Stimulated activated CD8-positive, alpha-beta memory T cell treated with anti-CD3 and anti-CD28 coated beads, Interleukin-15, amount 100 ng/mL, for 4 hours (primary cell): ENCODE results near the gene SULT1C4.
"Not testable (repeated sequence)": the region's sequence is repeated elsewhere in the genome, so short reads cannot be mapped to it uniquely, and the experiment has no call there.

Experiments
- DNase-seq, 2 donors: peaks; one replicate each; pipeline ENCODE4 v3.0.0-alpha.2; 2020; ENCODE audit warnings: low read depth in 2 of 2

SULT1C4 gene

GRCh38 chr2:108377815-108378630 is at the start of gene SULT1C4:
TSS of gene SULT1C4 (plus strand) at chr2:108377954. CDS start at chr2:108378338, 384 bp downstream.
- DNase-seq = no peak

DNA sequence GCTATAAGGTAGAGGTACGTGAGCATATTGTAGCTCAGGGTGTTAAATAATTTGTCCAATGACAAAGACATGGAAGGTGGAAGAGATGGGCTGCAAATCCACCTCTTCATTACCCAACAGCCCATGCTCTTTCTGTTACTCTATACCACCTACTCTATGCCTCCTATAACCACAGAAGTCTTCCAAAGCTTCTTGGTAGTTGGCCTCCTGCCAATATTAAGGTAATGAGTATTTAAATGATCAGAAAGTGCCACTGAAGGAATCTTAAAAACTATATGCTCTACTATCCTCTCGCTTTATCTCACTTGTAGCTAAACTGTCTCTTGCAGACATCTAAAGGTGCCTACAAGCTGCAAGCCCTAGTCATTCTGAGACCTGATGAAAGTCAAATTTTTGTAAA is 48.0 kb upstream of the SULT1C4 start:
- DNase-seq = no peak

DNA sequence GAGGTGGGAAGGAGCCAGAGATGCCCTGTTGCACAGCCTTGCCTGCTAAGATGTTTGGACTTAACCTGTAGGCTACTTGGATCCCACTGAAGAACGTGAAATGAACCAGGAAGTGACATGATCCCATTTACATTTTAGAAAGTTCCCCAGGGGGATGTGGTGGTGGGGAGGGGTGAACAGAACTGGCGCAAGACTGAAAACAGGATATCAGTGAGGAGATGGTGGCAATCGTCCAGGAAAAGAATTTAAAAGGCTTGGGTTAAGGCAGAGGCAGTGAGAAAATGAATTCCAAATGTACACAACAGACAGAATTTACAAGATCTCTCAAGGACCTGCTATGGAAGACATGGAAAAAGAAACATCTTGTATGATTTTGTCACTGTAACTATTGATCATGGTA is 46.8 kb upstream of the SULT1C4 start:
- DNase-seq = no peak

- DNase-seq = no peak
Observed at GRCh38 chr2:108345951-108346350, 31.8 kb upstream of the SULT1C4 start.

DNA sequence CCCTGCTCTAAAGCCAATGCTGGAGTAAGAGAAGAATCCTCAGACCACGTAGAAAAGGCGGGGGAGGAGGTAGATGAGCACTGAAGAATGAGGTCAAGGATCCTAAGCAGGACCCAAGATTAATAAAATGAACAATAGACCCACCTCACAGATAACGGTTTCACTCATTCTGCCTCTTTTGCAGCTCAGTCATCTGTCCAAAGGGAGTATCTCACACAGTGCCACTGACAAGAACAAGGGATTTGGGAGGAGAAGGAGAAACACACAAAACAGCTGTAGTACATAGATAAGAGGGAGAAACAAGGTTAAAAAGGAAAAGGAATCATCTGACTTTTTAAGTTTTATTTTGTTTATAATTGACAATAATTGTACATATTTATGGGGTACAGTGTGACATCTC is 30.9 kb upstream of the SULT1C4 start:
- DNase-seq = no peak

DNA sequence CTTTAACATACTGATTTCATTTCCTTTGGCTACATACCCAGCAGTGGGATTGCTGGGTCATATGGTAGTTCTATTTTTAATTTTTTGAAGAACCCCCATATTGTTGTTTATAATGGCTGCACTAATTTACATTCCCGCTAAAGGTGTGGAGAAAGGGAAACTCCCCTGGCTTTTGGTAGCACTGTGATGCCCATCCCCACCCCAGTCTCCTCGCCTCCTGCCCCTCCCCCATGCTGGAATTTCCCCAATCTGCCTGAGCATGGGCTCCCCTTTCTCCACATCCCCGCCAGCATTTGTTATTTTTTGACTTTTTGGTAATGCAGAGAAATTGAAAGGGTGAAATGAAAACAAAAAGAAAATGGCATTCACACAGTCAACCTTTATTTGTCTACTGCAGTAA is 30.0 kb upstream of the SULT1C4 start:
- DNase-seq = no peak

DNA sequence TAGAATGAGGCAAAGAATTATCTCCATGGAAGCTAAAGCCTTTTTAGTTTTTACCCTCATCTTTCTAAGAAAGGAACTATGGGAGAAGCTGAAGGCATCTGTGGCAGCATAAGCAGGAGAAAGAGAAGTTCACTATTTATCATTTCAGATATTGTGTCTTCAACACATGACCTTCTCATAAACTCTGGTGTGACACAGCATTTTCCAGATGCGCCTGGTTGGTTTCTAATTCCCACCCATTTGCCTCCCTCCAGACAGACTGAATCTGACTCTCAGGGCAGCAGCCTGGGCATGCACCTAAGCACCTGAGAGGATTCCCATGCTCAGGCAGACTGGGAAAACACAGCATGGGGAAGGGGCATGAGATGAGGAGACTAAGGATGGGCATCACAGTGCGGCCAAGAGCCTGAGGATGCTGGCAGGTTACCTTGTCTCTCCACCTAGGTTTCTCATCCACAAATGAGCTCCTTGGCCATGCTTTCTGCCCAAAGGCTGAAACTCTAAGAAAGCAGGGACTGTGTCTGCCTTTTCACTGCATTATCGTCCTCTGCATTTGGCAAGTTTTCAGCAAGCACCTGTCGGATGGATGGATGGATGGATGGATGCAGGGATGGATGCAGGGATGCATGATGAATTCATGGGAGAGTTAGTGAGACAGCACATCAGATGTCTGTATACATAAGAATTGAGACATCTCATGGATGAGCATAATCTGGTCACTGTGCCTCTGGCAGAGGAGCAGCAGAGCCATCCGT is 28.8 kb upstream of the SULT1C4 start:
- no peak for DNase-seq

DNA sequence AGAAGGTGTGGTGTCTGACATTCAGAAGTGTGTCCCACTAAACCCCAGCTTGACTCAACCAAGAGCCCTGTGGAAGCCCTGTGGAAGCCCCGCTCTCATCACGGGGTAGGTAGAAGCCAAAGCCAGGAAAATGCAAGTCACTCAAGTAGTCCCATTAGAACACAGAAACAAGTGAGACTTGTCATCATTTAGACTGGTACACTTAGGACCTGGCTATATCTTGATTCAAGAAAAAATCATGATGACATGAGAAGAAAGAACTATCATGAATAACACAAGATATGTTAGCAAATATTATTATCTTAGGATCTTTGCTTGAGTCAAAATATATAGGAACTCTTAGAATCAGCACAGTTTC is 28.2 kb upstream of the SULT1C4 start:
- no peak for DNase-seq

- no peak for DNase-seq
Observed at GRCh38 chr2:108351889-108352288, 25.9 kb upstream of the SULT1C4 start.

- DNase-seq = no peak
Observed at GRCh38 chr2:108354136-108354535, 23.6 kb upstream of the SULT1C4 start.

GRCh38 chr2:108355906-108356734 is 21.6 kb upstream of the SULT1C4 start:
- no peak for DNase-seq

DNA sequence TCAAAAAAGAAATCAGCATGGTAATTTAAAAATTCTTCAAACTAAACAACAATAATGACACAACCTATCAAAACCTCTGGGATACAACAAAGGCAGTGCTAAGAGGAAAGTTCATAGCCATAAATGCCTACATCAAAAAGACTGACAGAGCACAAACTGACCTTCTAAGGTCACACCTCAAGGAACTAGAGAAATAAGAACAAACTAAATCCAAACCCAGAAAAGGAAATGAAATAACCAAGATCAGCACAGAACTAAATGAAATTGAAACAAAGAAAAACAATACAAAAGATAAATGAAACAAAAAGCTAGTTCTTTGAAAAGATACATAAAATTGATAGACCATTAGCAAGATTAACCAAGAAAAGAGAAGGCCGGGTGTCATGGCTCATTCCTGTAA is 18.4 kb upstream of the SULT1C4 start:
- not testable (repeated sequence) for DNase-seq

DNA sequence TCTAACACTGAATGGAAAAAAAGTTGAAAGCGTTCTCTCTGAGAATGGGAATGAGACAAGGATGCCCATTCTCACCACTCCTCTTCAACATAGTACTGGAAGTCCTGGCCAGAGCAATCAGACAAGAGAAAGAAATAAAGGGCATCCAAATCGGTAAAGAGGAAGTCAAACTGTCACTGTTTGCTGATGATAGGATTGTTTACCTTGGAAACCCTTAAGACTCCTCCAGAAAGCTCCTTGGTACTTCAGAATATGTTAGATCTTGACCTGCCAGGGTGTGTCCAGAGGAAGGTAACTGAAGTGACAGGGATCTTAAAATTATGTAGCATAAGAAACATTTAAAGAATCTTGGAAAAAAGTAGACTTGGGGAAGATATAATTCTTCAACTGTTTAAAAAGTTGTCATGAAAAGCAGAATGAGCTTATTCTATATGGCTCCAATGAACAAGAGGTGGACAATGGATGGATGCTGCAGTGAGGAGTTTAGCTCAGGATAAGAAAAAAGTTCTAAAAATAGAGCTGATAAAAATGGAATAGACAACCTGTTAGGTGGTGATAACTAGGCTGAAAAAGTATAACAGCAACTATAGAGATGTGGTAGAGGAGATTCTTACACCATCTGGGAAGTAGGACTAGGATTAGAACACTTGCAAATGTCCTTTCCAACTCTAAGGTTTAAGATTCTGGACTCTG is 16.8 kb upstream of the SULT1C4 start:
- no peak for DNase-seq

- no peak for DNase-seq
Observed at GRCh38 chr2:108363024-108363907, 14.5 kb upstream of the SULT1C4 start.

- DNase-seq = no peak
Observed at GRCh38 chr2:108363908-108364225, 13.9 kb upstream of the SULT1C4 start.

GRCh38 chr2:108364676-108365297 is 13.0 kb upstream of the SULT1C4 start:
- DNase-seq = no peak

DNA sequence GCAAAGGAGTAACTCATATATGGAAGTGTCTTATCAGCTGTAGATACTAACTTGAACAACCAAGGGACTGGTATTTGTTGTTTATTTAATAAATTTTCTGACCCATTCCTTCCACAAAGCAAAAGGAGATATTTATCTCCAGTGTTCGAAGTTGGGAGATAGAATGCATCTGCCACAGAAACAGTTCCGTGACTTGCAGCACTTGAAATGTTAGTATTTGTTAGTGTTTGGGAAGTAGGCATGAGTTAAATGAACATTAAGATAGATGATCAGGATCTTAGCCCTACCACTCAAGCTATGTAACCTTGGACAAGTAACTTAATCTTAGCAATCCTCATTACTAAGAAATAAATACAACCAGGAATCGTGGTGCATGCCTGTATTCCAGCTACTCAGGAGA is 12.1 kb upstream of the SULT1C4 start:
- DNase-seq = no peak

DNA sequence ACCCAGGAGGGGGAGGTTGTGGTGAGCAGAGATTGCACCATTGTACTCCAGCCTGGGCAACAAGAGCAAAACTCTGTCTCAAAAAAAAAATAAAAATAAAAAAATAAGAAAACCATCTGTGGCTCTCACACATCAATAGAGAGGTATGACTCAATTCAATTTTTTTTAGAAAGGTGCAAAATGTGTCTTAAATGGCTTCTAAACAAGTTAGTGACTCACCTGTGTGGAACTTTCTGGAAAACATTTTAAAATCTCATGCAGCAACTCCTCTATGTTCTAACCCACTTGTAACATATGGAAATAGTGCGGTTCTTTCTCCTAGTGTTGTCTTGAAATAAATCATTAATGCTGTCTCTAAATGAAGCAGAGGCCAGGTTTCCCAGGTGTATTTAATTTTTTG is 10.7 kb upstream of the SULT1C4 start:
- no peak for DNase-seq

GRCh38 chr2:108367561-108368175 is 10.1 kb upstream of the SULT1C4 start:
- DNase-seq = no peak

GRCh38 chr2:108369153-108369552 is 8.6 kb upstream of the SULT1C4 start:
- no peak for DNase-seq
